ENCODE results near the gene SHC1.

SHC1 gene

DNA sequence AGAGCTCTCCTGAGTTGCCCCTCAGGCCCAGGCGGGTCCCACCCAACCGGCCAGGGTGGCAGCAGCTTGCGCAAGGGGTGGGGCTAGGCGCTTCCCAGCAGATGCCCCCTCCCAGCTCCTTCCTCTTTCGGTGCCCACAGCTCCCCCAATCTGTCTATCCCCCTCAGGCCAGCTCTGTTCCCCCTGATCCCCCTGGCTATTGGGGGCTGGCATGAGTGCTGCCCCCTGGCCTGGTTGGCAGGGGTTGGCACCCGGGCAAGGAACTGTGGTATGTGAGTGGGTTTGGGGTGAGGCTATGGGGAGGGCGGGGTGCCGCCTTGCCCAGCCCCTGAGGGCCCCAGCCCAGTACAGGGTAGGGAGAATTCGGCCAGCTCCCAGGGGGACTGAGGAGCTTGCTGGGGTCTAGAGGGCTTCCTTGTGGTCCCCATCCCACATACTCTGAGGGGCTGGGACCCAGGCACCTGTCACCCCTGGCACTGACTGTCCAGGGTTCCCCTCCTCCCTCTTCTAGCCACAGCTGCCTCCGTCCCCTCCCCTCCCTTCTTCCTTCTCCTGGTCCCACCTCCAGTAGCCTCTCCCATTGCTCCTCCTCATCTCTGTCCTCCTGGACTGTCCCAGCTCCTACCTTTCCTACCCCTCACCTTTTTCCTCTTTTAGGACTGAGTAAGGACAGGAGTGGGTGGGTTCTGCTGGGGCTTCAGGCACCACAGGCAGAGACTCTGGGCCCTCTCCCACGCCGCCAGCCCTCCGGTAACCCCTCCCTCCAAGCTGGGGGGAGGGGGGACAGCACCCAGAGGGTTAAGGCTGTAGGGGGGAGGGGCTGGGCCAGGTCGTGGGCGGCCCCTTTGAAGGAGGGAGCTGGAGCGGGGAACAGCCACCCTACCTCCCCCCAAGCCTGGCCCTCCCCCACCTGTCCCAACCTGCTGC, 37.7 kb upstream of the SHC1 start:
- DNase-seq, result no peak

DNA sequence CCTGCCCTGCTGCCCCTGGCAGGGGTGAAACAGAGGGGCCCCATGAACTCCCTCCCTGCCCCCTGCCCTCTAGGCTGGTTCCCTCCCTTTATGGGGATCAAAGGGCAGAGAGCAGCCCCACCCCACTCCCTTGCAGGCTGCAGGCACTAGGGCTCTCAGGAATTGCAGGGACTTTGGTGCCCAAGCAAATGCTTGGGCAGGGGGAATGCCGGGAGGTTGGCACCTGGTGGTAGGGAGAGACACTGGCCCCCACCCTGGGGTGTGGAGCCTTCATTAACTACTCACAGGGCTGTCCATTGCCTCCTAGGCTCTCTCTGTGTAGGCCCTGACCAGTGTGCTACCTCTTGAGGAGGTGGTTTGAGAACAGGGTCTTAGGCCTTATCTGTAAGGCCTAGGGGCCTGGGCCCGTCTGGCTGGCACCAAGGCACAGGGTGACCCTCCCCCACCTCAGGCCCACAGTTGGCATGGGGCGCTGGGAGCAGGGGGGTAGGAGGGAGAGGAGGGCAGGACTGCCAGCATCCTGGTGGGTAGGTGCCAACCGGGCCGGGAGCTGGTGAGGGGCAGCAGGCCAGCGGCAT, 36.8 kb upstream of the SHC1 start:
- DNase-seq, result no peak

DNA sequence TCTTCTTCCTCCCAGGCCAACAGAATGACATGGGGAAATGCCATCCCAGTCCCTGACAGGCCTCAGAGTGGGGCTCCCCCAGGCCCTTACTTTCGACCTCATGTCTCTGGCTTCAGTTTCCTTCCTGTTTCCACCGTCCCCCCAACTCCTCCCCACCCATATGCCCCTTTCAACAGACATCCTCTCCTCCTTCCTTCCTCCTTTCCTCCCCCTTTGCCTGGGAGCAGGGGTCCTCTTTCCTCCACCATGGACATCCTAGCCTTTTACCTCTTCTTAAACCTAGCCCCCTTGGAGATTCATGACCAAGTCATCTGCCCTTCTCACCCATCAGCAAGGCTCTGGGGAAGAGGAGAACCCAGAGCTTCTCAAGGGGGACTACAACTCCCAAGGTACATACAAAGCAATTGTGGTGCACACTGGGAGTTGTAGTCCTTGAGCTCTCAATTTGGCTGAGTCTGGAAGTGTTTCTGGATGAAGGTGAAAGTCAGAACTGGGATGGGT, 36.1 kb upstream of the SHC1 start:
- DNase-seq, result peak; percentile 79 to 85

DNA sequence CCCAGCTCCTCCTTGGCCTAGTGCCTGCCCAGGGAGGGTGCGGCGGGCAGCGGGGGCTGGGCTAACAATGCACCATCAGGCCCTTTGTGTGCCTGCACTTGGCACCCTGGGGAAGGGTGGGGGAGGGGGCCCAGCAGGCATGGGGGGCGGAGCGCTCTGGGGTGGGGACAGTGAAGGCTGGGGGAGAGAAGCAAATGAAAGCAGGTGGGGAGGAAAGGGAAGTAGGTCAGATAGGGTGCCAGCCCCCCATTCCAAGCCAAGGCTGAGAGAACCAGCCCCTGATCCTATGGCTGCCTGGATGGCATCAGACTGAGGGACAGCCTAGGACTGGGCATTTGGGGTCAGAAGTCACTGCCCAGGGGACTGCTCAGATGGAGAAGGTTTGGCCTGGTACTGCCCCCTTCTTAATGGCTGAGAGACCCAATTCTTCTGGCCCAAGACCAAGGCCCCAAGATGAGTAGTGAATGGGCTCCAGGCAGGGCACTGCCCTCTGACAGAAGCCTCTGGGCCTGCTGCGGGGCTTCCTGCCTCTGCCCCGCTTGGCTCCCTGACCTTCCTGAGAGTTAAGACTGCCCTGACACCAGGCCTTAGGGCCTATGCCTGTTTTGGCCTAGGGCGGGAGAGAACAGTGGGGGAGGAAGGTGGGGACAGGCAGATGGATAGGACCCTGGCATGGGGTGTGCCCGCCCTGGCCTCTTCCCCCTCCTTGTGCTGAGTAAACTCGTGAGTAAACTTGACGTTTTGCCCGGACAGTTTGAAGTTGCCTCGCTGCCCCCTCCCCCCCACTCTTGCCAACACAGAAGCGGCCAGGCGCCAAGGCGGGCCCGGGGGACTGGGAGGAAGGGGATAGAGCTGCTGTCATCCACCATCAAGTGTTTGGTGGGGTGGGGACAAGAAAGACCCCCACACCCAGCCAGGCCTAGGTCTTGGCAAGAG, 34.8 kb upstream of the SHC1 start:
- DNase-seq, result no peak

DNA sequence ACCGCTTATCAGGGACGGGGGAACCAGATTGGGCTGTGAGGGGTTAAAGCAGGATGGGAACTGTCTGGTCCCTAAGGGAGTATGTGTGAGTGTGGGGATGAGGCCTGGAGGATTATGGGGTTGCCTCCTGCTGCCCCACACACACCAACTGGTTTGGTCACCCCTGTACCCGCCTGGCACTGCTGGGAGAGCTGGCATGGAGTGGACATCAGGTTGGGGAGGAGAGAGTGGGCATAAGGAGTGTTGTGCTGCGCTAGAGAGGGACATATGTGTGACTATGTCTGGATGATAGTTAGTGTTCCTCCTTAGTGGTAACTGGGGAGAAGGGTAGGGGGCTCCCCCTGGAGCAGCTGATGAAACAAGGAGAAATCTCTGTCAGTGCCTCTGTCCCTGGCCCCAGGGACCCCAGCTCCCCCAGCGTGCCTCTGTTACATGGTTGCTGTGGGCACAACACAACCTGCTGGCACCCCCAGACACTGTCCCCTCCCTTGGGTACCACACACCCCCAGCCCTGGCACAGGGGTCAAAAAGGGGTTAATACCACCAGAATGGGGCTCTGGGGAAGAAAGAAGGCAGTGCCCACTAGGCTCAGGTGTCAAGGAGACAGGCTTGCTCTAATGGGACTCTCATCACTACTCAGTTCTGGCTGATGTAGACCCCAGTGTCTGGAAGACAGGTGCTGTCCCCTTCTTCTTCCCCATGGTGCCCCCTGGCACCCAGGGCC, 34.0 kb upstream of the SHC1 start:
- no peak for DNase-seq

DNA sequence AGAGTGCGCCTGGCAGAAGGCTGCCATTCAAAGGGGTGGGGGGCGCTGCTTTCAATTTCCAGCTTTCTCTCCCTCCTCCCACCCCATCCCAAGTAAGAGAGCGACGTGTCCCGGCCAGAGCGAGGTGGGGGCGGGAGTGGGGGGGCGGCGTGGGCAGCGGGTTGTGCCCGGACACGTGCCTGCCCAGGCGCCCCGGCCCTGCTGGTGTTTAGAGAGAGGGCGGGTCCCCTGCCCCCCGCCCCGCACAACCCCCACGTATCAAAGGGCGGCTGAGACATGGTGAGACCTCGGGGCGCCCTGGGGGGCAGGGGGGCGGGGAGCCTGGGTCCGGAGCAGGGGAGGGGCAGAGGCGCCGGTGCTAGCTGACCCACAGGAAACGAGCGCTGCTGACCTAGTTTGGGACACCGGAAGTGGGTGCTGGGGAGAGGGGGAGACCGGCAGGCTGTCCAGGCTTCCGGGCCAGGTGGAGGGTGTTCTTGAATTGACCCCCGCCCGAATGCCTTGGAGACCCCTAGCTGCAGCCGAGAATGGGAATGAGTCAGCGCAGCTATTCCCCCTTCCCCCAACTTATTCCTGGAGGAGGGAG, 33.3 kb upstream of the SHC1 start:
- DNase-seq, result no peak

DNA sequence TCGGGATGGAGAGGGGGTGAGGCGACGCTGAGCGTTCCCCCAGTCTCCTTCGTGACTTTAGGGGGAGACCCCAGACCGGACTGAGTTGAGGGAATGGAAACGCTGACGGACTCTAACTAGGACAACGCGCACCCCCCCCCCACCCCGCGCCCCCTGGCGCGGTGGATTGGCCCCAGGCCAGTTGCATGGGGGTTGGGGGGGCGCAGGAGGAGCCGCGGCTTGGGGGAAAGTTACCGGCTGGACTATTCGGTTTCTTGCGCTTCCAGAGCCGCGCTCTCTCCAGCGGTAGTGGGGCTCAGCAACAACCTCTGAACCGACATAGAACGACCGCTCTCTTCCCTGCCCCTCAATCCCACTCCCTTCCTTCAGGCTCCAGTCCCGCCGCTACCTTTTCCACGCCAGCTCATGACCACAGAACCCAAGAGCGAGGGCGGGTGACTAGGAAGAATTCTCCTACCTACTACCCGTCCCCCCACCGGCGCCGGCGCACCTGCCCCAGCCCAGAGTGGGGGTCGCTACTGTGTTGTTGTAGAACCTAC, 32.7 kb upstream of the SHC1 start:
- peak in 1 of 2 experiments; percentile 32 for DNase-seq

- peak; percentile 85 to 88 for DNase-seq
Observed at GRCh38 chr1:155002464-155003226, 32.1 kb upstream of the SHC1 start, which contains the start of gene ZBTB7B. ZBTB7B (plus strand) TSS chr1:155002802; CDS start chr1:155014661, 11,859 bp downstream.

- peak; percentile 98 to 99 for DNase-seq
Observed at GRCh38 chr1:155001675-155002463, 31.3 kb upstream of the SHC1 start.

DNA sequence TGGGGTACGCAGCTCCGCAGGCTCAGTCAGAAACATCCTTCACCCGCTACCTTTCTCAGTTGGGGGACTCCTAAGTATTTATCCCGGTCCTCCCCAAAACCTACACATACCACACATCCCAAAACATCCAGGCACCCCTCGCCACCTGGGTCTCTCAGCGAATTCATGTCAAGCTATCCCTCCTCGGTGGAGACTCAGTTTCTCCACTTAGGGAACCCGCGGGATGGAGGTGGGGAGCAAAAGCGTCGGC, 30.8 kb upstream of the SHC1 start:
- peak in 1 of 2 experiments; percentile 62 for DNase-seq

DNA sequence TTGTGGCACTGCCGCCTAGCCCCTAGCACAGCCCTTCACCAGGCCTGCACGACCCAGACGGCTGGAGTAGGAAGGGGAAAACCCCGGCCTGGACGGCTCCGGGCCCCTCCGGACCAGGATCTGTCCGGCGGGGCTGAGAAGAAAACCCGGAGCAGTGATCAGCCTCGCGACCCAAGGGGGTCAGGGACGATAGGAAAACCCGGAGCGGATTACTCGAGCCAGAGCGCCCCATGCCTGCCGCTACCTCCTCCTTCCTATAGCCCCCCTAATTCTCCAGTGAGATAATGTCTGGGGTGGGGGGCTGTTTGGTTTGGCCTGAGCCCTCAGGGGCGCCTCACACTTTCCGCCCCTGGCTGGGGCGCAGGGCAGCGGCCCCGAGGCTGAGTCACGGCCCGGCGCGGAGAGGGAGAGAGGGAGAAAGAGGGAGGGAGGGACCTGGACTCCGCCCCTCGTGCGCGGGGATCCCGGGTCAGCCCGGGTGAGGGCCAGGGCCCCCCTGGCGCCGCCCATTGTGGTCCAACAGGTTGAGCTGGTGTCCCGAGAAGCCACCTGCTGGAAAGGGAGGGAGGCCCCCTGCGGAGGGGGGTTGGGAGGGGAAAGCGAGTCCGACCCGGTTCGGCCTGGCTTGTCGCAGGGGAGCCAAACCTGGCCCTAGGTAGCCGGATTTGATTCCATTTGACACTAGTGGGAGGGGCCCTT, 30.3 kb upstream of the SHC1 start:
- peak; percentile 91 to 92 for DNase-seq

GRCh38 chr1:155000411-155000725, 29.8 kb upstream of the SHC1 start:
- no peak for DNase-seq

- peak; percentile 58 to 64 for DNase-seq
Observed at GRCh38 chr1:154999571-155000410, 29.2 kb upstream of the SHC1 start.

- peak; percentile 93 for DNase-seq
Observed at GRCh38 chr1:154998818-154999570, 28.4 kb upstream of the SHC1 start.

DNA sequence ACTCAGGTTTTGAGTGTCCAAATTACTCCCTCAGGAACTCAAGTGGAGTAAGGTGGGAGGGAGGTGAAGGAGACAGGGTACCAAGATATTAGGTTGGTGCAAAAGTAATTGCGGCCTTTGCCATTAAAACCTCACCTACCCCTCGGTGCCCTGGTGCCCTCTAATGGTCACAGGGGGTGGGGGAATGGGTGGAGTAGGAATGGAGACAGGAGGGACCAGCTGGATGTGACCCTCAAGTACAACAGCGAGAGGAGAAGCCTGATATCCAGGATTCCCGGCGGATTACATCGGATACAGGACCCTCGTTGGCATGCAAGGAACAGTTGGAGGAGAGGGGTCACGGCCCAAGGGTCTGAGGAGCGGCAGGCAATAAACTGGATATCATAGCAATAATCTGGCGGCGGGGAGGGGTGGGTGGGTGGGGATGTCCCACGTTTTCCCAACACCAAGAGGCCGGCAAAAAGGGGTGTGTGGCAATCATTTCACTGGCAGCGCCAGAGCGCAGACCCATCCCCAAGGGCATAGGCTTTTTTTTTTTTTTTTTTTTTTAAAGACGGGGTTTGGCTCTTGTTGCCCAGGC, 27.7 kb upstream of the SHC1 start:
- no peak for DNase-seq

DNA sequence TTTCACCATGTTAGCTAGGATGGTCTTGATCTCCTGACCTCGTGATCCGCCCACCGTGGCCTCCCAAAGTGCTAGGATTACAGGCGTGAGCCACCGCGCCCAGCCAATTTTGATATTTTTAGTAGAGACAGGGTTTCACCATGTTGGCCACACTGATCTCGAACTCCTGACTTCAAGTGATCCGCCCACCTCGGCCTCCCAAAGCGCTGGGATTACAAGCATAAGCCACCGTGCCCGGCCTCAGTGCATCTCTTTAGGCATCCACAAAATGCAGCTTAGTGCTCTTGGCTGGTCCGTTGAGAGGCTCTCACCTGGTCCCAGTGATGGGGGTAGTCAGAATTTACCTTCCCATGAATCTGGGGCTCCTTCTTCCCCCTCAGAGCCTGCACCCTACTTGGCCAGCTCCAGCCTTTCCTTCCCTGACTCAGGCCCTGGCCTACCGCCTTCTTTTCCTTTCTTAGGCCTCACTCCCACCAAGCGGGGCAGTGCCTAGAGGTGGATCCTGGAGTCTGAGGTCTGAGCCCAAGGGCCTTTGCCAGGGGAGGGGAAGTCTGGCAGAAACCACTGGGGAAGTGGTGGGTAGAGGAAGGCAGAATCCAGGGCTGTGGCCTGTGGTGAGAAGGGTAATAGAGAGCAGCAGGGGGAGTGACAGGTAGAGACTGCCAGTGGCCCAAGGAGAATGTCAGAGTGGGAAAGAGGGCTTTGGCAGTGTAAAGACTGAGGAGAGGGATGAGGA, 26.6 kb upstream of the SHC1 start:
- peak; percentile 55 to 57 for DNase-seq

Measured in Kasumi-1 (cell line).